DOHH2 (cell line): Measurements from ENCODE around the gene CRMP1.

Experiments
- CTCF ChIP-seq: fragments of 200-600 bp; sonication (generic); IDR thresholded peaks from one replicate; pipeline ENCODE4 v1.5.1; 2014; ENCODE audit warnings: antibody characterized with exemption, mild to moderate bottlenecking, low read depth, low read length; ENCODE audit not compliant: poor library complexity, severe bottlenecking
- EZH2phosphoT487 ChIP-seq: fragments of 200-600 bp; sonication (generic); IDR thresholded peaks from 2 replicates; pipeline ENCODE4 v1.6.1; 2017; ENCODE audit warnings: borderline replicate concordance, mild to moderate bottlenecking, antibody characterized with exemption, low read length, moderate library complexity, mixed read lengths

- TF ChIP-seq CTCF (no peak), EZH2phosphoT487 (no peak)
Observed at GRCh38 chr4:5933116-5933515, 40.2 kb upstream of the CRMP1 start.
